Fibroblast of lung (primary cell): ENCODE measurements around the gene LRRC61. TPM values are rescaled to one million over a fixed set of nuclear protein-coding genes. Genes with fewer than 3 reads are reported as not detected.

Experiments used
- DNase-seq, 2 donors: peaks; one replicate each; pipeline versions ENCODE4 v3.0.0 to v3.0.0-alpha.2; 2010; ENCODE audit warnings: low read depth in 2 of 2
- H2AFZ ChIP-seq: 2 replicates; pipeline ENCODE4 v1.5.1; 2012; ENCODE audit warnings: low read length, control low read depth, inconsistent platforms
- H3K27ac ChIP-seq: 2 replicates; pipeline ENCODE4 v1.5.1; 2011; ENCODE audit warnings: low read length, control low read depth; ENCODE audit not compliant: insufficient read depth
- H3K27me3 ChIP-seq: 2 replicates; pipeline ENCODE4 v1.5.1; 2011; ENCODE audit warnings: mild to moderate bottlenecking, low read length; ENCODE audit not compliant: control insufficient read depth, insufficient read depth
- H3K36me3 ChIP-seq: 2 replicates; pipeline ENCODE4 v1.5.1; 2011; ENCODE audit warnings: low read length; ENCODE audit not compliant: control insufficient read depth, insufficient read depth
- H3K4me1 ChIP-seq: 2 replicates; pipeline ENCODE4 v1.5.1; 2011; ENCODE audit warnings: low read length; ENCODE audit not compliant: control insufficient read depth, insufficient read depth; ENCODE audit errors: extremely low read depth
- H3K4me2 ChIP-seq: 2 replicates; pipeline ENCODE4 v1.5.1; 2011; ENCODE audit warnings: low read length, control low read depth; ENCODE audit not compliant: insufficient read depth; ENCODE audit errors: extremely low read depth
- H3K4me3 ChIP-seq, 4 experiments: fragments of 200-600 bp in 1 of 4; sonication (generic) in 1 of 4; replicated peaks in 1 of 4; 2 replicates each; pipeline ENCODE4 v1.5.1; 2011 to 2016; ENCODE audit warnings: low read length in 4 of 4, low read depth in 3 of 4, mild to moderate bottlenecking in 3 of 4, control low read depth in 2 of 4, inconsistent platforms in 1 of 4, mixed read lengths in 1 of 4; ENCODE audit not compliant: insufficient read depth in 1 of 4; ENCODE audit errors: control extremely low read depth in 1 of 4
- H3K79me2 ChIP-seq: 2 replicates; pipeline ENCODE4 v1.5.1; 2012; ENCODE audit warnings: mild to moderate bottlenecking, low read length, inconsistent platforms; ENCODE audit not compliant: control insufficient read depth, insufficient read depth
- H3K9ac ChIP-seq: 2 replicates; pipeline ENCODE4 v1.5.1; 2011; ENCODE audit warnings: mild to moderate bottlenecking, low read length, control low read depth; ENCODE audit not compliant: insufficient read depth
- H3K9me3 ChIP-seq: 2 replicates; pipeline ENCODE4 v1.5.1; 2012; ENCODE audit warnings: low read depth, low read length; ENCODE audit not compliant: control insufficient read depth, insufficient read depth
- H4K20me1 ChIP-seq: 2 replicates; pipeline ENCODE4 v1.5.1; 2011; ENCODE audit warnings: low read length; ENCODE audit not compliant: control insufficient read depth, insufficient read depth; ENCODE audit errors: extremely low read depth
- EZH2 ChIP-seq: IDR thresholded peaks from 2 replicates; pipeline ENCODE4 v1.5.1; 2012; ENCODE audit warnings: low read length, control low read depth, mild to moderate bottlenecking; ENCODE audit errors: missing control alignments
- polyA plus RNA-seq, 2 donors: library from polyadenylated mRNA; depleted of rRNA in 1 of 2; stranded (reverse) in 1 of 2; unstranded in 1 of 2; fragments of >200 nt; gene quantifications; 2 replicates each; pipeline ENCODE4 v1.2.1, GENCODE V29; 2011 to 2012; ENCODE audit warnings: missing spikeins in 1 of 2
- total RNA-seq: library from RNA; depleted of rRNA; stranded (reverse); fragments of >200 nt; gene quantifications from 2 replicates; pipeline ENCODE4 v1.2.1, GENCODE V29; 2014
- TF ChIP-seq, protein P1 (sequence below), 2 donors: IDR thresholded peaks in 1 of 2; conservative IDR thresholded peaks in 1 of 2; 1 replicate in 1 of 2; 2 replicates in 1 of 2; pipeline ENCODE4 v1.5.1; 2011 to 2012; ENCODE audit warnings: low read length in 2 of 2, control low read depth in 1 of 2, inconsistent platforms in 1 of 2, low read depth in 1 of 2, mild to moderate bottlenecking in 1 of 2

LRRC61 gene
- total and polyA plus RNA-seq, 2 donors (not counting 1 experiment from before 2014, with no cell fraction given) = 0.03 to 0.33 TPM

DNA sequence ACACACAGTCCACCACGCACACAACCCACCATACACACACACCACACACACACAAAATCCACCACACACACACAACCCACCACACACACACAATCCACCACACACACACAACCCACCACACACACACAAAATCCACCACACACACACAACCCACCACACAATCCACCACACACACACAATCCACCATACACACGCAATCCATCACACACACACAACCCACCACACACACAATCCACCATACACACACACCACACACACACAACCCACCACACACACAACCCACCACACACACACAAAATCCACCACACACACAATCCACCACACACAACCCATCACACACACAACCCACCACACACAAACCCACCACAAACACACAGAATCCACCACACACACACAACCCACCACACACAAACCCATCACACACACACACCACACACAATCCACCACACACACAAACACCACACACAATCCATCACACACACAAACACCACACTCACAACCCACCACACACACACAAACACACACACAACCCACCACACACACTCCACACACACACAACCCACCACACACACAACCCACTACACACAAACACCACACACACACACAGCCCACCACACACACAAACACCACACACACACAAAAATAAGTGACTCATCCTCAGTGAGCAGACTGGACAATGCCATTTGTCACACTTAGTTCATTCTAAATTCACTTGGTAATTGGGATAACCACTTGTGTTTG, 36.6 kb downstream of the LRRC61 start:
- no peak overlapping the region for H3K9ac ChIP-seq
- TF ChIP-seq EZH2 = no peak
- TF ChIP-seq, protein P1, sequence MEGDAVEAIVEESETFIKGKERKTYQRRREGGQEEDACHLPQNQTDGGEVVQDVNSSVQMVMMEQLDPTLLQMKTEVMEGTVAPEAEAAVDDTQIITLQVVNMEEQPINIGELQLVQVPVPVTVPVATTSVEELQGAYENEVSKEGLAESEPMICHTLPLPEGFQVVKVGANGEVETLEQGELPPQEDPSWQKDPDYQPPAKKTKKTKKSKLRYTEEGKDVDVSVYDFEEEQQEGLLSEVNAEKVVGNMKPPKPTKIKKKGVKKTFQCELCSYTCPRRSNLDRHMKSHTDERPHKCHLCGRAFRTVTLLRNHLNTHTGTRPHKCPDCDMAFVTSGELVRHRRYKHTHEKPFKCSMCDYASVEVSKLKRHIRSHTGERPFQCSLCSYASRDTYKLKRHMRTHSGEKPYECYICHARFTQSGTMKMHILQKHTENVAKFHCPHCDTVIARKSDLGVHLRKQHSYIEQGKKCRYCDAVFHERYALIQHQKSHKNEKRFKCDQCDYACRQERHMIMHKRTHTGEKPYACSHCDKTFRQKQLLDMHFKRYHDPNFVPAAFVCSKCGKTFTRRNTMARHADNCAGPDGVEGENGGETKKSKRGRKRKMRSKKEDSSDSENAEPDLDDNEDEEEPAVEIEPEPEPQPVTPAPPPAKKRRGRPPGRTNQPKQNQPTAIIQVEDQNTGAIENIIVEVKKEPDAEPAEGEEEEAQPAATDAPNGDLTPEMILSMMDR (conservative IDR thresholded peaks at IDR 0.05 in 1 of 2, IDR thresholded peaks at IDR 0.05 in 1 of 2; ENCODE audit: low read depth in 1 of 2, low read length in 2 of 2) = no peak

DNA sequence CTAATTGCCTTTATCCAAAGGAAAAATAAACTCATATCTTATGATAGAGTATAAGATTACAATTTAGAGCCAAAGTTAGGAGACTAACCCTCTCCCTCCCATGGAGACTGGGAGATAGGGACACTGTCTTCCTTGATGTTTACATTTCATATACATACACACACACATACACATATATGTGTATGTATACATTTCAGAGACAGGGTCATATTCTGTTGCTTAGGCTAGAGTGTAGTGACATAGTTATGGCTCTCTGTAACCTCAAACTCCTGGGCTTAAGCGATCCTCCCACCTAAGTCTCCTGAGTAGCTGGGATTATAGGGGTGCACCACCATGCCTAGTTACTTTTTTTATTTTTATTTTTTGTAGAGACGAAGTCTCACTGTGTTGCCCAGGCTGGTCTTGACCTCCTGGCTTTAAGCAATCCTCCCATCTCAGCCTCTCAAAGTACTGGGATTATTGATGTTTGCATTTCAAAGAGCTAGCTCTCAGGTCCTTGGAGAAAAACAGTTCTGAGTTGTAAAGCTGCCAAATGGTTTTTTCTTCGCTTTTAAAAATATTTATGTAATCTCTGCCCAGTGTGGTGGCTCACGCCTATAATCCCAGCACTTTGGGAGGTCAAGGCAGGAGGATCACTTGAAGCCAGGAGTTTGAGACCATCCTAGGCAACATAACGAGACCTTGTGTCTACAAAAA, 37.4 kb downstream of the LRRC61 start:
- H3K4me2 ChIP-seq = no peak overlapping the region
- TF ChIP-seq, protein P1 (conservative IDR thresholded peaks at IDR 0.05 in 1 of 2, IDR thresholded peaks at IDR 0.05 in 1 of 2; ENCODE audit: low read depth in 1 of 2, low read length in 2 of 2) = no peak
- no peak for TF ChIP-seq EZH2

More for the DNA sequence above, 36.6 kb downstream of the LRRC61 start:
- Histone ChIP-seq H3K27ac (no peak overlapping the region), H3K79me2 (no peaks in the 10 kb centered on the region), H4K20me1 (no peaks in the 10 kb centered on the region), H3K36me3 (no peaks in the 10 kb centered on the region), H2AFZ (no peak overlapping the region), H3K4me3 (no peak overlapping the region), H3K4me2 (no peak overlapping the region), H3K4me1 (no peaks in the 10 kb centered on the region), H3K9me3 (no peaks in the 10 kb centered on the region), H3K27me3 (no peaks in the 10 kb centered on the region)
- no peak for DNase-seq

DNA sequence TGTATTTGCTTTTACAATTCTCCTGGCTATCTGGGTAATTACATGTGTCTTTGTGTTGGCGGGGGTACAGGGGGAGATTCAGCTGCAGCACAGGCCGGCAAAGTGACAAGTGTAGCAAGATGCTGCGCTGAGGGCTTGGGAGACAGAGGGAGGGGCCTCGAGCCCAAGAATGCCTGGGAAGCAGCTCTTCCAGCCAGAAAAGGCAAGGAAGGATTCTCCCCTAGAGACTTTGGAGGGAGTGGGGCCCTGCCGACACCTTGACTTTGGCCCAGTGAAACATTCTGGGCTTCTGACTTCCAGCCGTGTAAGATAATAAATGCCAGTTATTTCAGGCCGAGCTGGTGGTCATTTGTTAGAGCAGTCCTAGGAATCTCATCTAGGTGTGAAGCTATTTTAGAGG, 38.2 kb downstream of the LRRC61 start:
- no peaks in the 10 kb centered on the region for H3K9me3 ChIP-seq
- DNase-seq = no peak
- no peak overlapping the region for H3K9ac ChIP-seq
- H3K27me3 ChIP-seq = no peaks in the 10 kb centered on the region
- H4K20me1 ChIP-seq = no peaks in the 10 kb centered on the region
- H3K79me2 ChIP-seq = no peaks in the 10 kb centered on the region
- H3K4me3 ChIP-seq = no peak overlapping the region
- no peak overlapping the region for H3K4me2 ChIP-seq
- H3K4me1 ChIP-seq = no peaks in the 10 kb centered on the region
- TF ChIP-seq, protein P1 (conservative IDR thresholded peaks at IDR 0.05 in 1 of 2, IDR thresholded peaks at IDR 0.05 in 1 of 2; ENCODE audit: low read depth in 1 of 2, low read length in 2 of 2) = no peak
- TF ChIP-seq EZH2 = no peak
- H3K36me3 ChIP-seq = no peaks in the 10 kb centered on the region
- H2AFZ ChIP-seq = no peak overlapping the region
- no peak overlapping the region for H3K27ac ChIP-seq

More for the DNA sequence above, 37.4 kb downstream of the LRRC61 start:
- H4K20me1 ChIP-seq = no peaks in the 10 kb centered on the region
- no peak for DNase-seq
- H3K4me1 ChIP-seq = no peaks in the 10 kb centered on the region
- H2AFZ ChIP-seq = no peak overlapping the region
- no peaks in the 10 kb centered on the region for H3K79me2 ChIP-seq
- H3K9ac ChIP-seq = no peak overlapping the region
- no peaks in the 10 kb centered on the region for H3K9me3 ChIP-seq
- H3K27me3 ChIP-seq = no peaks in the 10 kb centered on the region
- no peaks in the 10 kb centered on the region for H3K36me3 ChIP-seq
- no peak overlapping the region for H3K4me3 ChIP-seq
- H3K27ac ChIP-seq = no peak overlapping the region
